SU-DHL-6 (cell line): ENCODE data around the gene SLC1A6.

ENCODE experiments used
- H2AFZ ChIP-seq: fragments of 200-600 bp; sonication (generic); 2 replicates; pipeline ENCODE4 v1.6.1; 2014; ENCODE audit warnings: low read depth, mild to moderate bottlenecking, moderate library complexity, mixed read lengths, antibody characterized with exemption, low read length; ENCODE audit not compliant: severe bottlenecking
- H3F3A ChIP-seq: fragments of 200-600 bp; shearing (Covaris generic); 2 replicates; pipeline ENCODE4 v1.6.0; 2016; ENCODE audit warnings: antibody characterized with exemption, mild to moderate bottlenecking; ENCODE audit not compliant: insufficient read depth
- H3K27ac ChIP-seq: fragments of 200-600 bp; sonication (generic); 2 replicates; pipeline ENCODE4 v1.5.1; 2016; ENCODE audit warnings: low read depth, mild to moderate bottlenecking, low read length, moderate library complexity, mixed read lengths
- H3K27me3 ChIP-seq: fragments of 200-600 bp; sonication (generic), shearing (Covaris generic); 2 replicates; pipeline ENCODE4 v1.6.0; 2014; ENCODE audit warnings: mild to moderate bottlenecking, low read length
- H3K36me3 ChIP-seq: fragments of 200-600 bp; sonication (generic); 2 replicates; pipeline ENCODE4 v1.6.1; 2014; ENCODE audit warnings: mild to moderate bottlenecking, low read length, mixed read lengths
- H3K4me2 ChIP-seq: fragments of 300-600, 200-600 bp; shearing (Covaris generic), sonication (generic); 2 replicates; pipeline ENCODE4 v1.6.0; 2014; ENCODE audit warnings: low read length, low read depth, mild to moderate bottlenecking; ENCODE audit not compliant: poor library complexity, severe bottlenecking
- H3K4me3 ChIP-seq: fragments of 200-600 bp; sonication (generic); 2 replicates; pipeline ENCODE4 v1.5.1; 2014; ENCODE audit warnings: antibody characterized with exemption, low read length, mild to moderate bottlenecking, mixed read lengths; ENCODE audit not compliant: insufficient read depth, poor library complexity, severe bottlenecking
- H3K79me2 ChIP-seq: fragments of 200-600 bp; sonication (generic); 2 replicates; pipeline ENCODE4 v1.6.1; 2014; ENCODE audit warnings: mild to moderate bottlenecking, low read length, moderate library complexity; ENCODE audit not compliant: insufficient read depth
- H3K9ac ChIP-seq: fragments of 200-600 bp; sonication (generic); 2 replicates; pipeline ENCODE4 v1.7.0; 2014; ENCODE audit warnings: mild to moderate bottlenecking, low read length
- H3K9me2 ChIP-seq: fragments of 200-600 bp; sonication (generic); replicated peaks from 2 replicates; pipeline ENCODE4 v1.6.1; 2014; ENCODE audit warnings: low read length; ENCODE audit not compliant: insufficient read depth
- H3K9me3 ChIP-seq: fragments of 200-600 bp; sonication (generic); 2 replicates; pipeline ENCODE4 v1.6.1; 2014; ENCODE audit warnings: low read length, mixed read lengths; ENCODE audit not compliant: insufficient read depth
- H4K20me1 ChIP-seq: fragments of 200-600 bp; sonication (generic); 2 replicates; pipeline ENCODE4 v1.6.1; 2014; ENCODE audit warnings: low read depth, mild to moderate bottlenecking, antibody characterized with exemption, low read length, moderate library complexity, mixed read lengths
- EZH2phosphoT487 ChIP-seq: fragments of 200-600 bp; sonication (generic), shearing (Covaris generic); conservative IDR thresholded peaks from 2 replicates; pipeline ENCODE4 v1.6.1; 2018; ENCODE audit warnings: mild to moderate bottlenecking, antibody characterized with exemption, low read length, moderate library complexity, mixed read lengths
- TF ChIP-seq, protein P1 (sequence below): fragments of 200-600 bp; sonication (generic); IDR thresholded peaks from one replicate; pipeline ENCODE4 v1.5.1; 2017; ENCODE audit warnings: antibody characterized with exemption, mild to moderate bottlenecking, low read length, moderate library complexity; ENCODE audit not compliant: insufficient read depth, poor library complexity, severe bottlenecking

Gene SLC1A6

DNA sequence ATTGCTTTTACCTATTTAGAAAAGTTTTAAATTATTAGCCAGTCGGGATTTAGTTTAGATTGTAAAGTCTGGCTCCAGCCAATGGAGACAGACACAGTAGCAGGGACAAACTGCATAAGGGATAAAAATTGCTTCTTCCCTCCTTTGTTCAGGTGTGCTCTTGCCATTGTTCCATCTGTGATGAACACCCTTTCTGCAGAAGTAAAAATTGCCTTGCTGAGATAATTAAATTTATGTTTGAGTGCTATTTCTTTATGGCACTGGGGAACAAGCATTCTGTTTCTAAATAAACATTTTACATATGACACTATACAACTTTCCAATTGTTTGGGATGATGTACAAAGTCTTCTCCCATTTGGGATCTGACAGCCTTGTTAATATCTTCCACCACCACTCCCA, 20.4 kb downstream of the SLC1A6 start:
- H3K9ac ChIP-seq = no peak overlapping the region
- no peaks in the 10 kb centered on the region for H3K36me3 ChIP-seq
- H2AFZ ChIP-seq = no peak overlapping the region
- peaks cover 13% of the 10 kb centered on the region; the same call in 1 of the 2 replicates for H3K9me3 ChIP-seq
- H3K9me2 ChIP-seq = no peaks in the 10 kb centered on the region
- no peak overlapping the region for H3K4me2 ChIP-seq
- no peaks in the 10 kb centered on the region for H3K27me3 ChIP-seq
- H3K27ac ChIP-seq = no peak overlapping the region
- no peaks in the 10 kb centered on the region for H4K20me1 ChIP-seq
- H3K79me2 ChIP-seq = no peaks in the 10 kb centered on the region
- TF ChIP-seq, protein P1, sequence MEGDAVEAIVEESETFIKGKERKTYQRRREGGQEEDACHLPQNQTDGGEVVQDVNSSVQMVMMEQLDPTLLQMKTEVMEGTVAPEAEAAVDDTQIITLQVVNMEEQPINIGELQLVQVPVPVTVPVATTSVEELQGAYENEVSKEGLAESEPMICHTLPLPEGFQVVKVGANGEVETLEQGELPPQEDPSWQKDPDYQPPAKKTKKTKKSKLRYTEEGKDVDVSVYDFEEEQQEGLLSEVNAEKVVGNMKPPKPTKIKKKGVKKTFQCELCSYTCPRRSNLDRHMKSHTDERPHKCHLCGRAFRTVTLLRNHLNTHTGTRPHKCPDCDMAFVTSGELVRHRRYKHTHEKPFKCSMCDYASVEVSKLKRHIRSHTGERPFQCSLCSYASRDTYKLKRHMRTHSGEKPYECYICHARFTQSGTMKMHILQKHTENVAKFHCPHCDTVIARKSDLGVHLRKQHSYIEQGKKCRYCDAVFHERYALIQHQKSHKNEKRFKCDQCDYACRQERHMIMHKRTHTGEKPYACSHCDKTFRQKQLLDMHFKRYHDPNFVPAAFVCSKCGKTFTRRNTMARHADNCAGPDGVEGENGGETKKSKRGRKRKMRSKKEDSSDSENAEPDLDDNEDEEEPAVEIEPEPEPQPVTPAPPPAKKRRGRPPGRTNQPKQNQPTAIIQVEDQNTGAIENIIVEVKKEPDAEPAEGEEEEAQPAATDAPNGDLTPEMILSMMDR = no peak
- no peak for TF ChIP-seq EZH2phosphoT487
- H3K4me3 ChIP-seq = no peak overlapping the region
- H3F3A ChIP-seq = no peaks in the 10 kb centered on the region

DNA sequence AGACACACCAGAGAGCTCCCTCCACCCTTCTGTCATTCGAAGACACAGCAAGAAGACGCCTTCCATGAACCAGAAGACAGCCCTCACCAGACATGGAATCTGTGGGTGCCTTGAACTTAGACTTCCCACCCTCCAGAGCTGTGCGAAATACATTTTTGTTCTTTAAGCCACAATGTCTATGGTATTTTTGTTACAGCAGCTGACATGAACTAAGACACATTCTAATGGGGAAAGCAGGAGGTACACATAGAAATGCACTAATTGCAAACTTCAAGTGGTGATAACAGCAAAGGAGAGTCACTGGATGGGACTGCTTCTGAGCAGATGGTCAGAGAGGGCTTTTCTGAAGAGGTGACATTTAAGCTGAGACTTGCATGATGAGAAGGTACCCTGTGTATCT, 22.2 kb downstream of the SLC1A6 start:
- TF ChIP-seq, protein P1 = no peak
- TF ChIP-seq EZH2phosphoT487 = no peak
- H3F3A ChIP-seq = no peaks in the 10 kb centered on the region
- H2AFZ ChIP-seq = no peak overlapping the region
- H3K9me3 ChIP-seq = peaks cover 13% of the 10 kb centered on the region; the same call in 1 of the 2 replicates
- no peak overlapping the region for H3K27ac ChIP-seq
- no peak overlapping the region for H3K9ac ChIP-seq
- no peaks in the 10 kb centered on the region for H3K36me3 ChIP-seq
- H3K4me3 ChIP-seq = no peak overlapping the region
- no peak overlapping the region for H3K4me2 ChIP-seq
- no peaks in the 10 kb centered on the region for H3K27me3 ChIP-seq
- no peaks in the 10 kb centered on the region for H4K20me1 ChIP-seq
- H3K9me2 ChIP-seq = no peaks in the 10 kb centered on the region
- no peaks in the 10 kb centered on the region for H3K79me2 ChIP-seq

DNA sequence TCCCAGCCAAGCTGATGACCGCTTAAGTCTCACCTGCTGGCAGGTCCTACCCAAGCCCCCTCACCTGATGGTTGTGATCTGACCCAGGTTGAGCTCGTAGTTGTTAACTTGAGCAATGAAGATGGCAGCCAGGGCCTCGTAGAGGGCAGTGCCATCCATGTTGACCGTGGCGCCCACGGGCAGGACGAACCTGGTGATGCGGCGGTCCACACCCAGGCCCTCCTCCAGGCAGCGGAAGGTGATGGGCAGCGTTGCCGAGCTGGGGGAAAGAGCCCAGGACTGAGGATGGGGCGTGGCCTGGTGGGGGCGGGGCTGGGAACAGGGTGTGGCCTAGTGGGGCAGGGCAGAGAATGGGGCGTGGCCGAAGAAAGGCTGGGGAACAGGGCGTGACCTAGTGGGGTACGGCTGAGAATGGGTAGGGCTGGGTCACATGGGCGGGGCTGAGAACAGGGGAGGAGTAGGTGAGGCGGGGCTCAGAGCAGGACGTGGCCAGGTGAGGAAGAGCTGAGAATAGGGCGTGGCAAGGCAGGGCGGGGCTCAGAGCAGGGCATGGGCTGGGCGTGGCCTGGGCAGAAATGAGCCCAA, 25.5 kb downstream of the SLC1A6 start:
- Histone ChIP-seq H2AFZ (no peak overlapping the region), H3K79me2 (no peaks in the 10 kb centered on the region), H3K4me3 (no peak overlapping the region), H3F3A (no peaks in the 10 kb centered on the region), H3K27ac (no peak overlapping the region), H4K20me1 (no peaks in the 10 kb centered on the region), H3K9me3 (peaks cover 3% of the 10 kb centered on the region; the same call in 1 of the 2 replicates), H3K9ac (no peak overlapping the region), H3K27me3 (no peaks in the 10 kb centered on the region), H3K9me2 (no peaks in the 10 kb centered on the region), H3K4me2 (no peak overlapping the region), H3K36me3 (no peaks in the 10 kb centered on the region)
- TF ChIP-seq EZH2phosphoT487 = no peak
- TF ChIP-seq, protein P1 = no peak
